Measurements from ENCODE around the gene FNDC10.
"Not testable (repeated sequence)": the region's sequence is repeated elsewhere in the genome, so short reads cannot be mapped to it uniquely, and the experiment has no call there.

FNDC10 gene

GRCh38 chr1:1599935-1600860 lies at the start of gene FNDC10:
FNDC10 (minus strand) TSS chr1:1600135; CDS start chr1:1600015, 120 bp downstream.
- DNase-seq (ENCODE audit: low spot score), result no peak

- not testable (repeated sequence) for DNase-seq (ENCODE audit: low spot score)
Observed at GRCh38 chr1:1648265-1648664, 48.3 kb upstream of the FNDC10 start.

GRCh38 chr1:1647567-1648241 lies 47.8 kb upstream of the FNDC10 start:
- not testable (repeated sequence) for DNase-seq (ENCODE audit: low spot score)

DNA sequence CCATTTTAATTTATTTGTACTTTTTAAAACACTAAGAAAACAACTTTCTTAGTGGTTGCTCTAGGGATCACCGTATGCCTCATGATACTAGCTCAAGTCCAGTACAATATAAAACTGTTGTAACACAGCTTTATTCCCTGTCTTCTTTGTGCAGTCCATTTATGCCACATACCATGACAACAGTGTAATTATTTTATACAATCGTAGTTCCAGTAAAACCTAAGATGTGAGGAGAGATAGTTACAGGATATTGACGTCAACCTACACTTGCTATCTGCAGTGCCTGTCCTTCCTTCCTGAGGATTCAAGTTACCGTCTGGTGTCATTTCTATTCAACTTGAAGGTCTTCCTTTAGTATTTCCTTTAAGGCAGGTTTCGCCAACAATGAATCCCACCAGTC lies 46.4 kb upstream of the FNDC10 start:
- DNase-seq (ENCODE audit: low spot score), result not testable (repeated sequence)

DNA sequence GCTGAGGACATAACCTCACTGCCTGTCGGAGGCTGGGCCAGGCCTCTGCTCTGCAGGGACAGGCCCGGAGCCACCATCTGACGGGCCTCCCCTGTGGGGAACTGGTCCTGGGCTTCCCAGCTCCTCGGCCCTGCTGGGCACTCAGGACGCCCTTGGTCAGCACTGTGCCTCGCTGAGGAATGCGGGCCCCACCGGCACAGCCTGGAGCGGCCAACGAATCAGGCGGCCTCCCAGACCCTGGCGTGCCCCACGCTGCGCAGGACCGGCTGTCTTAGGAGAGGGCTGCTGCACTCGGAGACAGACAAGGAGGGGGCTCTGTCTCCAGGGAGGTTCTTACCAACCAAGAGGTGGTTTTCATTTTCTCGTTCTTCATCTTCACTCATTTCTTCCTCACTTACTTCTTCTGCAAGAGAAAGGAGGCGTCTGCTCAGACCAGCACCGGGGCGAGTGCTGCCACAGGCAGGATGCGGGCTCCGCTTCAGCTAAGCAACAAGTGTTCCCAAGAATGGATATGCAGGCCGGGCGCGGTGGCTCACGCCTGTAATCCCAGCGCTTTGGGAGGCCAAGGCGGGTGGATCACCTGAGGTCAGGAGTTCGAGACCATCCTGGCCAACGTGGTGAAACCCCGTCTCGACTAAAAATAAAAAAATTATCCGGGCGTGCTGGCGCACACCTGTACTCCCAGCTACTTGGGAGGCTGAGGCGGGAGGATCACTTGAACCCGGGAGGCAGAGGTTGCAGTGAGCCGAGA lies 41.0 kb upstream of the FNDC10 start:
- not testable (repeated sequence) for DNase-seq (ENCODE audit: low spot score)

GRCh38 chr1:1640081-1640480 lies 40.1 kb upstream of the FNDC10 start:
- DNase-seq (ENCODE audit: low spot score), result not testable (repeated sequence)

DNA sequence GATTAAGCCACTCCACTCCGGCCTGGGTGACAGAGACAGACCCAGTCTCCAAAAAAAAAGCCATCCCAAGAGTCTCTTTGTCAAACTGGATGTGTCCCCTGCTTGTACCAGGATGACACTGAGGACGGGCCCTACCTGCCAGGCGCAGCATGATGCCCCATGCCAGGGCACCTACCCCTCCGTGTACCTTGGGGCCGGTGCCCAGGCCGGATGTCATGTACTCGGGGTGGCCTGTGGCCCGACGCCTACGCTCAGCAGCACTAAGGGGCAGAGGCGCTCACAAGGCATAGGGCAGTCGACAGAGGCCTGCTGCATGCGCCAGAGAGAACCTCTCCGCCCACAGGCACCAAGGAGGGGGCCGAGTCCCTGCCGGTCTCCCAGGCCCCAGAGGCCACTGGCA lies 39.4 kb upstream of the FNDC10 start:
- not testable (repeated sequence) for DNase-seq (ENCODE audit: low spot score)

GRCh38 chr1:1638528-1638927 lies 38.6 kb upstream of the FNDC10 start:
- DNase-seq (ENCODE audit: low spot score), result not testable (repeated sequence)

- not testable (repeated sequence) for DNase-seq (ENCODE audit: low spot score)
Observed at GRCh38 chr1:1637479-1637875, 37.5 kb upstream of the FNDC10 start.

GRCh38 chr1:1636621-1637478 lies 36.9 kb upstream of the FNDC10 start:
- not testable (repeated sequence) for DNase-seq (ENCODE audit: low spot score)

- DNase-seq (ENCODE audit: low spot score), result not testable (repeated sequence)
Observed at GRCh38 chr1:1634613-1635012, 34.7 kb upstream of the FNDC10 start.

DNA sequence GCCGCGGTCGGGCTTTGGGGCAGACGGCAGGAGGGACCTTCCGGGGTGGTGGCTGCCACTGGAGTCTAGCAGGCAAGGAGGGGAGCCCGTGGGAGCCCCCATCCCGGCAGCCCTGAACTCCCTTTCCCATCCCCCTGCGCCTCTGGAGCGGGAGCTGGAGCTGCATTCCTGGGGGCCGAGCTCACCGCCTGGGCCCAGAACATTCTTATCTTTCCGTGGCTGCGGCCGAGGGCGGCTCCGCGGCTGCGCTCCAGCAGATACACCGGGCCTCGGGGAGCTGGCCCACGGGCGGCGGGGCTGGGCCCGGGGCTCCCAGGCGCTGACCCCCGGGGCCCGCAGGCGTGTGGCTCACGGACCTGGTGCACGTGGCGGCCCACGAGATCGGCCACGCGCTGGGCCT lies 33.5 kb upstream of the FNDC10 start:
- DNase-seq (ENCODE audit: low spot score), result not testable (repeated sequence)

- no peak for DNase-seq (ENCODE audit: low spot score)
Observed at GRCh38 chr1:1631782-1632420, 32.0 kb upstream of the FNDC10 start, which contains the start of gene MMP23B. MMP23B (plus strand) TSS chr1:1632173; CDS start chr1:1632219, 46 bp downstream.

- no peak for DNase-seq (ENCODE audit: low spot score)
Observed at GRCh38 chr1:1630965-1631781, 31.2 kb upstream of the FNDC10 start.

GRCh38 chr1:1630191-1630964 lies 30.4 kb upstream of the FNDC10 start:
- peak; percentile 96 for DNase-seq (ENCODE audit: low spot score)

DNA sequence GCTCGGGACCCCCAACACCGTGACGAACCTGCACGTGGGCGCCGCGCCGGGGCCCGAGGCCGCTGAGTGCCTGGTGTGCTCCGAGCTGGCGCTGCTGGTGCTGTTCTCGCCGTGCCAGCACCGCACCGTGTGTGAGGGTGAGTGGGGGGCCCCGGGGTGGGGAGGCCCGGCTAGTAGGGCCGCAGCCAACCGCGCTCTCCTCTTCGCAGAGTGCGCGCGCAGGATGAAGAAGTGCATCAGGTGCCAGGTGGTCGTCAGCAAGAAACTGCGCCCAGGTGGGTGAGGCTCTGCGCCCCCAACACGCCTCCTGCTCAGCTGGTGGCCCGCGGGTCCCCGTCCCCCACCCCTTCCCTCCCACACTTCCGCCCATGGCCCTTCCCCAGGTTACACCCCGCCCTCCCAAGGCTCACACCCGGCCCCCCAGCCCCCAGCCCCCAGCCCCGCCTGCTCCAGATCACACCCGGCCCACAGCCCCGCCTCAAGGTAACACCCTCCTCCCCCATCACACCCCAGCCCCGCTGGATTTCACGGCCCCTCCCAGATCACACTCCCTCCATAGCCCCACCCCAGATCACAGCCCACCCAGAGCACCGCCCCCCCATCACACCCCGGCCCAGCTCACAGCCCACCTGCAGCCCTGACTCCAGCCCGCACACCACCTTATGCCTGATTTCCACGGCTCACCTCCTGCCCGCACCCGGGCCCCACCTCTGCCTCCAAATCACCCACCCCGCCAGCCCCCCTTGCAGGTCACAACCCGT lies 29.7 kb upstream of the FNDC10 start:
- peak; percentile 90 for DNase-seq (ENCODE audit: low spot score)

DNA sequence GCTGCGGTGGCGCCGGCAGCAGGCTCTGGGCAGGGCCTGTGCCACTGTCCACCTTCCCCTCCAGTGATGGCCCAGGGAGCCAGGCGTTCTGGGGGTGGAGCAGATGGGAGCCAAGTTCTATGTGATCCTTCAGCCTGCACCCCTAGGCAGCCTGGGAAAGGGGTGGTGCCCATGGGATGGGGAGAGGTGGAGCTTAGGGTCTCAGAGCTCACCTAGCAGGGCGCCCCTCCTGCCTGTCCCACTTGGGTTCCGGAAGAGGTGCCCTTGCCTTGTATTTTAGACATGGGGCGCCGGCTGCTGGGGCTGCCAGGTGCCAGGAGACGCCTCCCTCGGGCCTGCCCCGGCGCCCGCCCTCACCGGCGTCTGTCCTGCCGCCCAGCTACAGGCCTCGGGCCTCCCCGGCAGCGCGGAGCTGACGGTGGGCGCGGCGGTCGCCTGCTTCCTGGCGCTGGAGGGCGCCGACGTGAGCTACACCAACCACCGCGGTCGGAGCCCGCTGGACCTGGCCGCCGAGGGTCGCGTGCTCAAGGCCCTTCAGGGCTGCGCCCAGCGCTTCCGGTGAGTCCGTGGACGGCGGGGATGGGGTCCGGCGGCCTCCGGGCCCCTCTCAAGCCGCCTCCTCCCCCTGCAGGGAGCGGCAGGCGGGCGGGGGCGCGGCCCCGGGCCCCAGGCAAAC lies 29.0 kb upstream of the FNDC10 start:
- DNase-seq (ENCODE audit: low spot score), result peak; percentile 34

Measured in CD4-positive, alpha-beta T cell treated with Interleukin-15 for 4 hours (primary cell).